Hypothalamus (tissue), 51 donors: ENCODE measurements around the gene CLPSL1.
"Not testable (repeated sequence)": the region's sequence is repeated elsewhere in the genome, so short reads cannot be mapped to it uniquely, and the experiment has no call there.

Source experiments
- DNase-seq, 51 donors: peaks; one replicate each; lab custom pipeline; 2025; lab: John Stamatoyannopoulos, UW

The CLPSL1 gene, protein sequence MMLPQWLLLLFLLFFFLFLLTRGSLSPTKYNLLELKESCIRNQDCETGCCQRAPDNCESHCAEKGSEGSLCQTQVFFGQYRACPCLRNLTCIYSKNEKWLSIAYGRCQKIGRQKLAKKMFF

DNA sequence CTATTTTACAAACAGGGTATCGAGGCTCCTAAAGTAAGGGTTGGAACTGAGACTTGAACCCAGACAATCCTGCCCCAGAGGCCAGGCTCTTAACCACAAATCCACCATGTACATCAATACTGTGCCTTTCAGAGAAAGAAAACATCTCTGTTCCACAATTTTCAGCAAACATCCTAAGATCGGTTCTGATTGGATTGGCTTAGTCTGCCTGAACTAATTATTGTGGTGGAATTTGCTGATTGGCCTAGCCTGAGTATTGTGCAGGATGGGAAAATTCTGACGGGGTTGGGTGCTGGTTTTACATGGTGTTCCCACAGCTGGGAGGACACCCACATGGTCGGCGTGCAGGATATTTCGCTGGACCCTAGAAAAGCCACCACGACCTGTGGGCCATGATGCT, at the start of gene CLPSL1:
TSS of gene CLPSL1 (plus strand) at position 301 of the 400 bp plus-strand sequence. CDS start at position 393, 92 bp downstream.
- no peak for DNase-seq

DNA sequence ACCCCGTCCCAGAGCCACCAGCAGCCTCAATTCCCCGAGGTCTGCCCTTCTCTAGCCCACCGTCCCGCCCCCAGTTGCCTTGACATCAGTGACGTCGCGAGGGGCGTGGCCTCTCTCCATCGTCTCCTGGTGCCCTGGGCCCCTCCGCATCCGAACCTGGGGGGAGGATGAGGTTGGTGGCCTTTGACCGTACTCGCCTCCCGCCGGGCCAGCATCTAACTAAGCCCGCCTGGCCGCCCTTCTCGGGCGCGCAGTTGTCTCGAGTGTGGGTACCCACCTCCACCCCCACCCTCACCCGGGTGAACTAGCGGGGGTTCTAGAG, 49.4 kb upstream of the CLPSL1 start:
- peak; percentile 58 to 96 (median 91) for DNase-seq

DNA sequence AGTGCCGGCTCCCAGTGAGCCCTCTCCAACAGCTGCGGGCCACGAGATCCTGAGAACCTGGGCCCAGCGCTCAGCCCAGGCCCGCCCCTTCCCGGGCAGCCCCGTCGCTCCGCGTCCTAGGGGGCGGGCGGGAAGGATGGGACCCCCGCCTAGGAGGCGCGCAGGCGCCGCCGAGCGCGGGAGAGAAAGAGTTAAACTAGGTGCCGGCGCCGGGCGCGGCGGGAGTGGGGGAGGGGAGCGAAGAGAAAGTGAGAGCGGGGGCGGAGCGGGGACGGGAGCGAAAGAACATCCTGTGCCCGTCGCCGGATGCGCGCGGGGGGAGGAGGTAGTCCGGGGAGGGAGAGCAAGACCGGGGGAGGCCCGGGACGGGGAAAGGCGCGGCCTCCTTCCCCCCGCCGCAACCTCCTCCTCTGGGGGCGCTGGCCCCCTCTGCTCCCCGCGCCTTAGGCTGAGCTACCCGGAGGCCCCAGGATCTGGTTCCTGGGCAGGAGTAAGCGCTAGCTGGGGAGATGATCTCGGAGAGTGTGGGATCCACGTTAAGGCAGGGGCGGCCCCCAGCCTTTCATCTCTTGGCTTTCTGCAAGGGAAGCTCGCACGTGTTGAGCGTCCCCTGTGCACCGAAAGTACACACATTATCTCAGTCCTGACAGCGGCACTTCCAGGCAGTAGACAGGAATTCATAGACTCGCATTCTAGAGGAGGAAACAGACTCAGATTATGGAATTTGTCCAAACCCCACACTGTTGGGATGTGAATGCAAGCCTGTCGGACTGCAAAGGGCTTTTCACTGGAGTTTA, 48.9 kb upstream of the CLPSL1 start:
- peak; percentile 61 to 95 (median 82) for DNase-seq

DNA sequence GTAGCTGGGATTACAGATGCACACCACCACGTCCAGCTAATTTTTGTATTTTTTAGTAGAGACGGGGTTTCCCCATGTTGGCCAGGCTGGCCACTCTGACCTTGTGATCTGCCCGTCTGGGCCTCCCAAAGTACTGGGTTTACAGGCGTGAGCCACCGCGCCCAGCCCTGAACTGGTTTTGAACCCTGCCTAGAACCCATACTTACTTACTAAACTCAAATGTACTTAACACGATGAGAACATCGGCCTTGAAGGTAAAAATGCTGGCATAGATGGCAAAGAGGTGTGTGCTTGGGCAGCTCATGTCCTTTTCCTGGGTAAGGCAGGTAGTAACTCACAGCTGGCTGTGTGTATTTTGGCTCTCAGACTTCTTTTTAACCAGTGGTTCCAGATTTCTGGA, 47.2 kb upstream of the CLPSL1 start:
- no peak for DNase-seq

DNA sequence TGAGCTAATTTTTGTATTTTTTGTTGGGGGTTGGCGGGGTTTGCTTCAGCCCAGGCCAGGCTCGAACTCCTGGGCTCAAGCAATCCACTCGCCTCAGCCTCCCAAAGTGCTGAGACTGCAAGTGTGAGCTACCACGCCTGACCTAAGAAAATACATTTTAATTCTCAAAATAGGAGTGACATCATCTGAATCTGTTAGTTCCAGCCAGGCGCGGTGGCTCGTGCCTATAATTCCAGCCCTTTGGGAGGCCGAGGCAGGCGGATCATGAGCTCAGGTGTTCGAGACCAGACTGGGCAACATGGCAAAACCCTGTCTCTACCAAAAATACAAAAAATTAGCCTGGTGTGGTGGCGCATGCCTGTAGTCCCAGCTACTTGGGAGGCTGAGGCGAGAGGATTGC, 46.5 kb upstream of the CLPSL1 start:
- not testable (repeated sequence) for DNase-seq

DNA sequence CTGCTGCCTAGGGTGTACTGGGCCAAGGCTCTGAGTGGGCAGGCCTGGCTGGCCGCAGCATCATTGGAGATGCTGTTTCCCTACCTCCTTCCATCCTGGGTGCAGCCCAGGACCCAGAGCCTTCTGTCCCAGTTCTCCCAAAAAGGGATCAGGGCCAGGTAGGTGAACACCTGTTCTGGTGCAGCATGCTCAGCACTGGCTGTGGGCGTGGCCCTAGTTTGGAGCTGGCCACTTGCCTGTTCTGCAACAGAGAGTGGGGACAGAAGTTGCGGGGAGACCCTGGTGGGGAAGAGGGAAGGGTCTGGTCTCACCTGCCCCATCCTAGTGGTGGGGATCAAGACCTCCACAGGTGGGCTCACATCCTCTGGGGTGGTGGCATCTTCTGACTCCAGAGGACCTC, 45.4 kb upstream of the CLPSL1 start:
- no peak for DNase-seq

DNA sequence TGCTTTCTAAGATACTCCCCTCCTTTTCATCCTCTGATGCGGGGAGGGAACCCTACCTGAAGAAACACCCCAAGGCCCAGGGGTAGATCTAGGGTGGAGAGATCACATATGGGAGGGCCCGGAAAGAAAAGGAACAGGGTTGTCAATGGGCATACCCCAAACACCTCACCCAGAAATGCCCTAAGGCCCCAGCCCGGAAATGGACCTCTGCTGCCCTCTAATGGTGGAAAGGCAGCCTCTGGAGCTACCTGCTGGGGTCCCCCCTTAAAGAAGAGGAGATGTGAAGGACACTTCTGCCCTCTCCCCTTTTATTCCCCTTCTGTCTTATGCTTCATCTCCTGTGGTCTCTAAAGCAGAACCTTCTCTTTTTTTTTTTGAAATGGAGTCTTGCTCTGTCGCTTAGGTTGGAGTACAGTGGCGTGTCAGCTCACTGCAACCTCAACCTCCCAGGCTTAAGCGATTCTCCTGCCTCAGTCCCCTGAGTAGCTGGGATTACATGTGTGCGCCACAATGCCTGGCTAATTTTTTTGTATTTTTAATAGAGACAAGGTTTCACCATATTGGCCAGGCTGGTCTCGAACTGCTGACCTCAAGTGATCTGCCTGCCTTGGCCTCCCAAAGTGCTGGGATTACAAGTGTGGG, 44.4 kb upstream of the CLPSL1 start:
- DNase-seq: peak in 46 of 51 donors; percentile 9 to 84 (median 52)

DNA sequence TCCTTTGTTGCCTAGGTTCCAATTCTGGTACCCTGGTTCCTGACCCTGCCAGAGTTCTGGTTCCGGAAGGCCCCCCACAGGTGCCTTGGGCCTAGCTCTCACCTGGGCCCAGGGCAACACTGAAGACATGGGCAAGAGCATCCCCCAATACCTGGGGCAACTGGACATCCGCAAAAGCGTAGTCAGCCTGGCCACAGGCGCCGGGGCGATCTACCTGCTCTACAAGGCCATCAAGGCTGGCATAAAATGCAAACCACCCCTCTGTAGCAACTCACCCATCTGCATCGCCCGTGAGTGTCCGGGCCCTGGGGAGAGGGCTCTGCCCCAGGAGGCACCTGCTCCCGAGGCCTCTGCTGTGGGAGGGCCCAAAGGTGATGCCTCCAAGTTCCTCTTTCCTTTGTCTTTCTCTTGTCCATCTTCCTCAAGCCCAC, 43.8 kb upstream of the CLPSL1 start, which contains the start of gene ARMC12:
TSS of gene ARMC12 (plus strand) at position 51 of the 431 bp plus-strand sequence. CDS start at position 128, 77 bp downstream.
- no peak for DNase-seq

DNA sequence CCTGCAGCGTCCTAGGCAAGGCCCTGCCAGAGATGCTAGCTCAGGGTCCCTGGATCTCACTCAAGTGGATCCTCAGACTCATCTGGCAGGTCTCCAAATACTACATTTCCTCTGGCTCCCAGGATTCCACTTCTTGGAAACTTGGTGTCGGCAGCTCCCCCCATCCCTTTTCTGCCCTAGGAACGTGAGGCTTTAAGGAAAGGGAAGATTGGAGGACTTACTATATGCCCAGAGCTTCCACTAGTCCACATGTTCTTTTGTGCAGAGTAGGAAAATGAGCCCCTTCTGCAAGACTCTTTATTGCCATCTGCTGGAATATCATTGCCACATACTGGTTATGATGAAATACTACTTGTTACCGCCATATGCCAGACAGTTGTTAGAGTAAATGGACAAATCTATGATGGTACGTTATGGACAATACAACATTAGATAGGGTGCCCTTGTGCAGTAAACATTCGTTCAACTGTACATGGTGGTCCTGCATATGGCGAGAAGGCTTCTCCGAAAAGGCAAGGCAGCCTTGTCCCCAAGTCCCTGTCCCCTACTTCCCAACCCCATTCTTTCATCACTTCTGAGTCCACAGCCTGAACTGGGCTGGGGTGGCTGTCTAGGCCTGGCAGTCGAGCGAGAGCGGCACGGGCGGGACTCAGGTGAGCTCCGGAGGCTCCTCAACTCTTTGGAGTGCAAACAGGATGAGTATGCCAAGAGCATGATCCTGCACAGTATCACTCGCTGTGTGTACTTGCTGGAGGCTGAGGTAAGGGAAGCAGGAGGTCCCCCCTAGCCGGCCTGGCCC, 43.2 kb upstream of the CLPSL1 start:
- DNase-seq: peak in 8 of 51 donors; percentile 5 to 75 (median 15)

DNA sequence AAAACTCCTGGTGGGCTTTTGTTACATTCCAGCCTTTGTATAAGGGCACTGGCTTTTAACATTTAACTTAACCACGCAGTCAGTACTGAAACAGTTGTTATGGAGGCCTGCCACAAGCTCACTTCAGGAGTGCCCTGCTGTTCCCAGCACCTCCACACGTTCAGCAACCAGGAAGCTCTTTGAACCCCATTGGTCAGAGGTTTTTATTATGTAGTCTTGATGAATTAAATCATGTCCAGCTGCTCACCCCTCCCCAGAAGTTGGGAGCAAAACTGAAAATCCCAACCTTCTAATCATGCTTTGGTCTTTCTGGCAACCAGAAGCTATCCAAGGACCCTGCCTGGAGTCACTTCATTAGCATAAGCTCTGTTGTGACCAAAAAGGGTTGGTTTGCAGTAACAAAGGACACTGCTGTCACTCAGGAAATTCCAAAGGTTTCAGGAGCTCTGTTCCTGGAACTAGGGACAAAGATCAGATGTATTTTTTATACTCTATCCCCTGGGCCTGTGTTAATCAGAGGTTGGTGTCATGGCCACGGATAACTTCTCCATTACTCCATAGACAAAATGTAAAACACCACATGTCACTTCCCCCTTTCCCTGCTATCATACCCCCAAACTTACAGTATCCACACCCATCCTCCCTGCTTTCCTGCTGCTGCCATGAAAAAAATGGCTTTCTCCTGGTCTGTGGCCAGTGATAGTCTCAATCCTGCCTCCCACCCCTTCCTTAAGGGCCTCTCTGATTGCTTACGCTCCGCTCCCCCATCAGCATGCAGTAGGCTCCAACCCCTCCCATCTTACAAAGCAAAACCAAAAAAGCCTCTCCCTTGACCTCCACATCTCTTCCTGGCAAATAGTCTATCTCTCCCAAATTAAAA, 40.9 kb upstream of the CLPSL1 start:
- no peak for DNase-seq

DNA sequence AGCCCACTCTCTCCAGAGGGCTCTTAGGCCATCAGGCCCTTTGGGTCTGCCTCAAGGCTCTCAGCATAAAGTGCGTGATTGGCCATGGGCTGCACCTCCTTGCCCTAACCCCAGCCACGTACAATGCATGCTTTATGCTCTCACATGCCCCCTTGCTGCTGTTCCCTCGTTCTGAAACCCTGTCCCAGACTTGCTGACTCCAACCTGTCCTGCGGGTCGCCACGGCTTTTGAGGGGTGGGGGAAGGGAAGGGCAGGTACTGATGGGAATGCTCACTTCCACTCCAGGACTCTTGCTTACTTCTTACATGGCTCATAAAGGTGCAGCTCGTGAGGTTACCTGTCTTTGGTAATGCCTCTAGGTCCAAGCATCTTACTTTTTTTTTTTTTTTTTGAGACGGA, 38.0 kb upstream of the CLPSL1 start:
- DNase-seq: no peak

DNA sequence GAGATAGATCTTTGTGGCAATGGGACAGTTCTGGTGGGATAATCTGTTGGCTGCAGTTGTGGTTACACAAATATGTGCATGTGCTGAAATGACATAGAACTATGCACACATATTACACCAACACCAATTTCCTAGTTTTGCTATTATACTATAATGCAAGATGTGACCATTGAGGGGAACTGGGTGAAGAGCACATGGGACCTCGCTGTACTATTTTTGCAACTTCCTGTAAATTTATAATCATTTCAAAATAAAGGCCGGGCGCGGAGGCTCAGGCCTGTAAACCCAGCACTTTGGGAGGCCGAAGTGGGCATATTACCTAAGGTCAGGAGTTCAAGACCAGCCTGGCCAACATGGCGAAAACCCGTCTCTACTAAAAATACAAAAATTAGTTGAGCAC, 35.3 kb upstream of the CLPSL1 start:
- no peak for DNase-seq

DNA sequence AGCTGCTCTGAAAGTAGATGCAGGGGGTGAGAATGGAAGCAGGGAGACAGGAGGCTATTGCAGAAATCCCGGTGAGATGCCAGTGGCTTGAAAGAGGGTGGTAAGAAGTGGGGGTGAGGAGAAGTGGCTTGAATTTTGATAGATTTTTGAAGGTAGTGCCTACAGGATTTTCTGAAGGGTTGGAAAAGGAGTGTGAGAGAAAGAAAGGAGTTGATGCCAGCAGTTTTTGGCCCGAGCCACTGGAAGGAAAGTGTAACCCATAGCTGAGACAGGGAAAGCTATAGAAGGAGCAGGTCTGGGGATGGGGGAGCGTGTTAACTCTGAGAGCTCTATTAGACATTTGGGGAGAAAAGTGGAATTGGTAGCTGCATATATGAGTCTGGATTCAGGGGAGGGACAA, 34.3 kb upstream of the CLPSL1 start:
- no peak for DNase-seq

DNA sequence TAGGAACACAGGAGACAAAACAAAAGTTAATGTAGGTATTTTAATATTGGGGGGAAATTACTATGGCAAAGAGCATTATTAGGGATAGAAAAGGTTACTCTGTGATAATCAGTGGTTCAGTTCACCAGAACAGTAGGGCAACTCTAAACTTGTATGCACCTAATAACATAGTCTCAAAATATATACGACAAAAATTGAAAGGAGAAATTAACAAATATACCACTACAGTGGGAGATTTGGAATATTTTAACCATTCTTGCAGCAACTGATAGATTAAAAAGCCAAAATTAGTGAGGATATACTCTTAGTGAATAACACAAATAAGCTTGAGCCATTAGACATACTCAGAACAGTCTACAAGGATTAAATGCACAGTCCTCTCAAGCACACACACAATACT, 32.9 kb upstream of the CLPSL1 start:
- no peak for DNase-seq

DNA sequence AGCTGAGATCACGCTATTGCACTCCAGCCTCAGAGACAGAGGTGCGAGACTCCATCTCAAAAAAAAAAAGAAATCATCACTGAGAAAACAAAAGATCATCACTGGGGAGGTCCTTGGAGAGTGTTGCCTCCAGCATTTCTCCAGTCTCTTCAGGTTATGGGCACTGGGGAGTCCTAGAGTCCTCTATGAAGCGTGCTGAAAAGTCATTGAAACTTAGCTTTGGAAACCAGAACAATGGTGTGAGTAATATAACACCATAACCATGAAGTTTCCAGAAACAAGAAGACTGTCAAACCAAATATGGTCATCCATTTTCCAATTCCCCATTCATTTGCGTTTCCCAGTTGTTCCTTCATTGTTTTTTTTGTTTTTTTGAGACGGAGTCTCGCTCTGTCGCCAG, 30.3 kb upstream of the CLPSL1 start:
- no peak for DNase-seq

DNA sequence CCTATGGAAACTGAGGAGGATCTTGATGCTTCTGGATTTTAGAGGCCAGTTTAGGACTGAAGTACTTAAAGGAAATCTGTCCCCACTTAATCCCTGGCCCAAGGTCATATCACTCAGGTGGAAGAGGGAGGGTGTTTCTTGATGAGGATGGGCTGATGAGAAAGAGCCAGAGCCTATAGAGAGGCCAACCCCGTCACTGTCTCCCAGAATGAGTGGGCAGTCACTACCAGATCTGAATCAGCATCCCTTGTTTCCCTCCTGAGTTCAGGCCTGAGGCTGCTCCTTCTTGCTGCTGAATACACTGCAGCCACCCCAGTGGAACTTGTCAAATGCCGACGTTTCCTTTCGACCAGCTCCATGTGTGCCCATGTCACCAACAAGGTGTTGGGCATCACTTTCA, 29.2 kb upstream of the CLPSL1 start:
- DNase-seq: no peak

DNA sequence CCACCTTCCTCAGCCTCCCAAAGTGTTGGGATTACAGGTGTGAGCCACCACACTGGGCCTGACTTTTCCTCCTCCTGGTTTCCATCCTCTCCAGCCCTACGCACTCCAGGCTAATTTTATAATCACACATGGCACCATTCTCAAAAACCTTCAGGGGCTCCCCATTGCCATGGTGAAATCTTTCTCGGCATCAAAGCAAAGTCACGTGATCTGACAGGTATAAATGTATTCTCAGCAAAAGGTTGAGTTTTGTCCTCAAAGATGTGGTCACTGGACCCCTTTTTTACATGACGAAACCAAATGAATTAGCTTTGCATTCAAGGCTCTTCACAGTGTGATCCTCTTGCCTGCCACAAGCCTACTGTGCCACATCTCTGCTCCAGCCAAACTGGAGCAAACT, 28.5 kb upstream of the CLPSL1 start:
- DNase-seq: no peak

DNA sequence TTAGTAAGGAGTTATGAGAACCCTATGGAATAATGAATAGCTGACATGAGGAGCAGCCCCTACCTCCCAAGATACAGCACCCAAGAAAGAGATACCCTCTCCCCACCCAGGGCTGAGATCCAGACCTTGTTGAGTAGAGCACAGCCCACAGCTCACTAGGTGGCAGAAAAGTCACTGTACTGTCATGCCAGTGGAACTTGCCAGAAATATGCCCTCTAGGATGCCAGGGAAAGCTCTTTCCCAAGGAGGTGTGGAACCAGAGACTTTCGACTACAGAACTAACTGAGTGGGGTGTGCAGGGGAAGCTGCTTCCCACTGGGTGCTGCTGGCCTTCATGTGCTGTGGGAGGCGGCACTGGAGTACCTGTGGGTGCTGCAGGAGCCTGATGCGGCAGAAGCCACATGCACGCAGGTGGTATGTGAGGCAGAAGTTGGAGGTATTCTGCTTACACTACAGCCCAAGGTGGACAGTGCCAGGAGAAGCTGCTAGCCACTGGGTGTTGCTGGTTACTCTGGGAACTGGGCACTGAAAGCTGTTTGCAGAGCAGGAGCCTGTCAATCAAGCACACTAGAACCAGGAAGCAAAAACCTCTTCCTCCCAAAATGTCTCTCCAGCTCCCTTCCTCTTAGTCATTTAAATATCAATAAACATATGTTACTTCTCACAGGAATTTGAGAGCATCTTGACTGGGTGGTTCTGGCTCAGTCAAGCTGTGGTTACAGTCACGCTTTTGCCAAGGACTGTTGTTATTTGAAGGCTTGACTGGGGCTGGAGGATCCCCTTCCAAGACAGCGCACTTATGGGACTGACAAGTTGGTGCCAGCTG, 26.2 kb upstream of the CLPSL1 start:
- no peak for DNase-seq

DNA sequence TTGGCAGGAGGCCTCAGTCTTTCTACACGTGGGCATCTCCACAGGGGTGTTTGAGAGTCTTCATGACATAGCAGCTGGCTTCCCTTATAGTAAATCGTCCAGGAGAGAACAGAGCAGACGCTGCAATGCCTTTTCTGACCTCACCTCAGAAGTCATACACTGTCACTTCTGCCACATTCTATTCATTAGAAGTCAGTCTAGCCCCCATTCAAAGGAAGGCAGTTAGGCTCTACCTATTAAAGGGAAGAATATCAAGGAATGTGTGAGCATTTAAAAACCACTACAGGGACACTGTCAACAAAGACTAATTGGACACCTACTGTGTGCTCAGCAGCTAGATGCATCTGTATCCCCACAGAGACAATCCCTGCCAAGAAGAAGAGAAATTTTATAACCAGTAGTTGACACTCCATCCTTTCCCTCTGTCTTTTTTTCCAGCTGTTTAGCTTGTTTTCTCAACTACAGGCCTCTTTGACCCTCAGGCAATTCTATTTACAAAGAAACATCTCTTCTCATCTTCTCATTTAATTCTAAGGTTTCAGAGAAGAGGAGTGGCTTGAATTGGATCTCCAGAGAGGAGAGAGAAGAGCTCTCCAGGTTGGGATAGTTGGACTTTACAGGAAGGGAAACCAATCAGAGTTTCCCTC, 25.4 kb upstream of the CLPSL1 start:
- no peak for DNase-seq
